GM12874 (cell line): ENCODE data around the gene SCAF4.

Source experiments
- TF ChIP-seq, protein P1 (sequence below): IDR thresholded peaks from 2 replicates; pipeline ENCODE4 v1.5.1; 2011; ENCODE audit warnings: low read depth, mild to moderate bottlenecking, control low read depth, low read length, moderate library complexity; ENCODE audit not compliant: insufficient read depth

SCAF4 gene

DNA sequence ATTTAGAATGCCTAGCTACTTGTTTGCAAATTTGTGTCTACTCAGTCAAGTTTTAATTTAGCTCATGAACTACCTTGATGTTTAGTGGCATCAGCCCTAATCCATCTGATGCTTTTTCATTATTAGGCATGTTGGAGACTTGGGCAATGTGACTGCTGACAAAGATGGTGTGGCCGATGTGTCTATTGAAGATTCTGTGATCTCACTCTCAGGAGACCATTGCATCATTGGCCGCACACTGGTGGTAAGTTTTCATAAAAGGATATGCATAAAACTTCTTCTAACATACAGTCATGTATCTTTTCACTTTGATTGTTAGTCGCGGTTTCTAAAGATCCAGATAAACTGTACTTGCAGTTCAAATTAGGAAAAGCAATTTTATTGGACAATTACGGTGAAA, 64.8 kb downstream of the SCAF4 start:
- TF ChIP-seq, protein P1, sequence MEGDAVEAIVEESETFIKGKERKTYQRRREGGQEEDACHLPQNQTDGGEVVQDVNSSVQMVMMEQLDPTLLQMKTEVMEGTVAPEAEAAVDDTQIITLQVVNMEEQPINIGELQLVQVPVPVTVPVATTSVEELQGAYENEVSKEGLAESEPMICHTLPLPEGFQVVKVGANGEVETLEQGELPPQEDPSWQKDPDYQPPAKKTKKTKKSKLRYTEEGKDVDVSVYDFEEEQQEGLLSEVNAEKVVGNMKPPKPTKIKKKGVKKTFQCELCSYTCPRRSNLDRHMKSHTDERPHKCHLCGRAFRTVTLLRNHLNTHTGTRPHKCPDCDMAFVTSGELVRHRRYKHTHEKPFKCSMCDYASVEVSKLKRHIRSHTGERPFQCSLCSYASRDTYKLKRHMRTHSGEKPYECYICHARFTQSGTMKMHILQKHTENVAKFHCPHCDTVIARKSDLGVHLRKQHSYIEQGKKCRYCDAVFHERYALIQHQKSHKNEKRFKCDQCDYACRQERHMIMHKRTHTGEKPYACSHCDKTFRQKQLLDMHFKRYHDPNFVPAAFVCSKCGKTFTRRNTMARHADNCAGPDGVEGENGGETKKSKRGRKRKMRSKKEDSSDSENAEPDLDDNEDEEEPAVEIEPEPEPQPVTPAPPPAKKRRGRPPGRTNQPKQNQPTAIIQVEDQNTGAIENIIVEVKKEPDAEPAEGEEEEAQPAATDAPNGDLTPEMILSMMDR: no peak

DNA sequence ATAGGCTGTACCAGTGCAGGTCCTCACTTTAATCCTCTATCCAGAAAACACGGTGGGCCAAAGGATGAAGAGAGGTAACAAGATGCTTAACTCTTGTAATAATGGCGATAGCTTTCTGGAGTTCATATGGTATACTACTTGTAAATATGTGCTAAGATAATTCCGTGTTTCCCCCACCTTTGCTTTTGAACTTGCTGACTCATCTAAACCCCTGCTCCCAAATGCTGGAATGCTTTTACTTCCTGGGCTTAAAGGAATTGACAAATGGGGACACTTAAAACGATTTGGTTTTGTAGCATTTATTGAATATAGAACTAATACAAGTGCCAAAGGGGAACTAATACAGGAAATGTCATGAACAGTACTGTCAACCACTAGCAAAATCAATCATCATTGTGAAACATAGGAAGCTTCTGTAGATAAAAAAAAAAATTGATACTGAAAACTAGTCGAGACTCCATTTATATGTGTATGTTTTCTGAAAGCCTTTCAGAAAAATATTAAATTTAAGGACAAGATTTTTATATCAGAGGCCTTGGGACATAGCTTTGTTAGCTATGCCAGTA, 65.4 kb downstream of the SCAF4 start:
- TF ChIP-seq, protein P1: no peak

DNA sequence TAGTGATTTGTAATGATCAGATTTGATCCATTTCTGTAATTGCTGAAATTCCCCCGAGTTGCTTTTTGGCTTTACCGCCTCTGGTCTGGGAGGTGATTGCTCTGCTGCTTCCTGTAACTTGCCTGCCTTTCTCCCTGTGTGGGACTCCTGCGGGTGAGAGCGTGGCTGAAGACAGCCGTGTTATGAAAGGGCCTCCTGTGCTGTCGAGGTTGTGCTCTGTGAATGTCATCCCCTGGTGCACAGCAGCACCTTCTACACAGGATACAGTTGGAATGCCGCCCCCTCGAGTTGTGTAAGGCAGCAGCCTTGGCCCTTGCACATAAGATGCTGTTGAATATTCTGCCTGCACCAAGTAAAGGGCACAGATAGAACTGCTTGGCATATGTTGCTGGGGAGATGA, 66.5 kb downstream of the SCAF4 start:
- TF ChIP-seq, protein P1: no peak

DNA sequence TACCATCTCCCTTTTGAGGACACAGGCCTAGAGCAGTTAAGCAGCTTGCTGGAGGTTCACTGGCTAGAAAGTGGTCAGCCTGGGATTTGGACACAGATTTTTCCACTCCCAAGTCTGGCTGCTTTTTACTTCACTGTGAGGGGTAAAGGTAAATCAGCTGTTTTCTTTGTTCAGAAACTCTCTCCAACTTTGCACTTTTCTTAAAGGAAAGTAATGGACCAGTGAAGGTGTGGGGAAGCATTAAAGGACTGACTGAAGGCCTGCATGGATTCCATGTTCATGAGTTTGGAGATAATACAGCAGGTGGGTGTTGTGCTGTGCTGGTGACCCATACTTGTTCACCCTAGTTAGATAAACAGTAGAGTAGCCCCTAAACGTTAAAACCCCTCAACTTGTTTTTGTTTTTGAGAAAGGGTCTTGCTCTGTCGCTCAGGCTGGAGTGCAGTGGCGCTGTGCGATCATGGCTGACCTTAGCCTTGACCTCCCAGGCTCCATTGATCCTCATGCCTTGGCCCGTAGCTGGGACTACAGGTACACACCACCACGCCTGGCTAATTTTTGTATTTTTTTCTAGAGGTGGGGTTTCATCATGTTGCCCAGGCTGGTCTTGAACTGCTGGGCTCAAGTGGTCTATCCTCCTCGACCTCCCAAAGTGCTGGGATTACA, 68.2 kb downstream of the SCAF4 start:
- TF ChIP-seq, protein P1: no peak

DNA sequence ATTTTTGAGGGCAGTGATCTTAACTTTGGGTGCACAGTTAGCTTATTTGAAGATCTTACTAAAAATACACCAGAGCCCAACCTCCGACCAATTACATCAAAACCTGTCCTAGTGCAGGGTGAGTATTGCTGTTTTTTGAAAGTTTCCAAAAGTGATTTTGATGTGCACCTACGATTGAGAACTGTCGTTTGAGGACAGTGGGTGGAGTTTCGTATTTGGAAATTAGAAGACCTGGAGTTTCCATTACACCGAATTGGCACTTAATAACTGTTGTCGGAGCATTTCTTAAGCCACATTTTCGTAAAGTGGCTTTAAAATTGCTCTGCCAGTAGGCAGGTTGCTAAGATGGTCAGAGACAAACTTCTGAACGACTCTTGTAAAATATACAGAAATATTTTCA, 71.3 kb downstream of the SCAF4 start:
- TF ChIP-seq, protein P1: no peak

DNA sequence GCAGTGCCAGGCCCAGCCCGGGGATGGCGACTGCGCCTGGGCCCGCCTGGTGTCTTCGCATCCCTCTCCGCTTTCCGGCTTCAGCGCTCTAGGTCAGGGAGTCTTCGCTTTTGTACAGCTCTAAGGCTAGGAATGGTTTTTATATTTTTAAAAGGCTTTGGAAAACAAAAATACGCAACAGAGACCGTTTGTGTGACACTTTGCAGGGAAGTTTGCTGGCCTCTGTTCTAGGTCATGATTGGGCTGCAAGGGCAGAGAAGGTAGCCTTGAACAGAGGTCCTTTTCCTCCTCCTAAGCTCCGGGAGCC, 71.7 kb downstream of the SCAF4 start:
- TF ChIP-seq, protein P1: no peak

DNA sequence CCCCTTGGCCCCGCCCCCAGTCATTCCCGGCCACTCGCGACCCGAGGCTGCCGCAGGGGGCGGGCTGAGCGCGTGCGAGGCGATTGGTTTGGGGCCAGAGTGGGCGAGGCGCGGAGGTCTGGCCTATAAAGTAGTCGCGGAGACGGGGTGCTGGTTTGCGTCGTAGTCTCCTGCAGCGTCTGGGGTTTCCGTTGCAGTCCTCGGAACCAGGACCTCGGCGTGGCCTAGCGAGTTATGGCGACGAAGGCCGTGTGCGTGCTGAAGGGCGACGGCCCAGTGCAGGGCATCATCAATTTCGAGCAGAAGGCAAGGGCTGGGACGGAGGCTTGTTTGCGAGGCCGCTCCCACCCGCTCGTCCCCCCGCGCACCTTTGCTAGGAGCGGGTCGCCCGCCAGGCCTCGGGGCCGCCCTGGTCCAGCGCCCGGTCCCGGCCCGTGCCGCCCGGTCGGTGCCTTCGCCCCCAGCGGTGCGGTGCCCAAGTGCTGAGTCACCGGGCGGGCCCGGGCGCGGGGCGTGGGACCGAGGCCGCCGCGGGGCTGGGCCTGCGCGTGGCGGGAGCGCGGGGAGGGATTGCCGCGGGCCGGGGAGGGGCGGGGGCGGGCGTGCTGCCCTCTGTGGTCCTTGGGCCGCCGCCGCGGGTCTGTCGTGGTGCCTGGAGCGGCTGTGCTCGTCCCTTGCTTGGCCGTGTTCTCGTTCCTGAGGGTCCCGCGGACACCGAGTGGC, 72.2 kb downstream of the SCAF4 start, which contains the start of gene SOD1:
Gene SOD1, plus strand, starts transcription at position 158 of the 723 bp plus-strand sequence. Its CDS starts 77 bp downstream, at position 235.
- TF ChIP-seq, protein P1: no peak
